GM06990 (cell line): ENCODE measurements around the gene THOC1.
A peak's percentile ranks its signal among the peaks of the same experiment; 100 is the strongest.

Experiments
- DNase-seq: peaks from one replicate; pipeline ENCODE4 v3.0.0-alpha.2; 2011; ENCODE audit not compliant: insufficient read length; ENCODE audit errors: extremely low read depth
- H3K27me3 ChIP-seq: replicated peaks from 2 replicates; pipeline ENCODE4 v1.6.0; 2011; ENCODE audit warnings: low read length; ENCODE audit not compliant: control insufficient read depth, insufficient read depth
- H3K36me3 ChIP-seq: 2 replicates; pipeline ENCODE4 v1.5.1; 2011; ENCODE audit warnings: low read length; ENCODE audit not compliant: control insufficient read depth, insufficient read depth
- H3K4me3 ChIP-seq: replicated peaks from 2 replicates; pipeline ENCODE4 v1.5.1; 2011; ENCODE audit warnings: low read depth, mild to moderate bottlenecking, control low read depth, low read length
- CTCF ChIP-seq: IDR thresholded peaks from 2 replicates; pipeline ENCODE4 v1.5.1; 2011; ENCODE audit warnings: low read length, control low read depth, mild to moderate bottlenecking, inconsistent platforms; ENCODE audit not compliant: insufficient read depth, poor library complexity, severe bottlenecking

THOC1 gene

GRCh38 chr18:289026-289425 is 21.2 kb upstream of the THOC1 start:
- H3K27me3 ChIP-seq: no peaks in the 10 kb centered on the region
- TF ChIP-seq CTCF: no peak
- H3K36me3 ChIP-seq: no peaks in the 10 kb centered on the region
- DNase-seq: no peak
- H3K4me3 ChIP-seq: no peak overlapping the region

GRCh38 chr18:286515-287310 is 18.9 kb upstream of the THOC1 start:
- no peaks in the 10 kb centered on the region for H3K36me3 ChIP-seq
- no peak for DNase-seq
- no peak overlapping the region for H3K4me3 ChIP-seq
- no peaks in the 10 kb centered on the region for H3K27me3 ChIP-seq
- TF ChIP-seq CTCF: peak; percentile 26

GRCh38 chr18:285817-286216 is 18.0 kb upstream of the THOC1 start:
- Histone ChIP-seq H3K36me3 (no peaks in the 10 kb centered on the region), H3K4me3 (no peak overlapping the region), H3K27me3 (no peaks in the 10 kb centered on the region)
- DNase-seq: no peak
- no peak for TF ChIP-seq CTCF

GRCh38 chr18:275486-275885 is 7.6 kb upstream of the THOC1 start:
- DNase-seq: no peak
- no peak for TF ChIP-seq CTCF
- no peaks in the 10 kb centered on the region for H3K36me3 ChIP-seq
- H3K4me3 ChIP-seq: no peak overlapping the region
- no peaks in the 10 kb centered on the region for H3K27me3 ChIP-seq

- Histone ChIP-seq H3K4me3 (no peak overlapping the region), H3K27me3 (no peaks in the 10 kb centered on the region), H3K36me3 (no peaks in the 10 kb centered on the region)
- no peak for DNase-seq
- TF ChIP-seq CTCF: no peak
Measured at GRCh38 chr18:274313-274712, 6.5 kb upstream of the THOC1 start.
